GM13977 (cell line): ENCODE data around the gene TMEM250.

Source experiments
- DNase-seq: peaks from one replicate; pipeline ENCODE4 v3.0.0; 2012; ENCODE audit warnings: low spot score
- in situ Hi-C: fragments of 300-500 bp; cut with MboI; formaldehyde crosslinking; loops from one replicate; pipeline ENCODE4 v1.12.0; 2022; ENCODE audit warnings: low sequenced_read_pairs, low pct_unique_long_range_greater_than_20kb, mixed read lengths, inconsistent platforms; ENCODE audit not compliant: unreplicated experiment
- TF ChIP-seq, protein P1 (sequence below): IDR thresholded peaks from 2 replicates; pipeline ENCODE4 v1.5.1; 2012; ENCODE audit warnings: mild to moderate bottlenecking, control low read depth; ENCODE audit not compliant: insufficient read depth; ENCODE audit errors: extremely low read depth, missing control alignments

The TMEM250 gene, protein sequence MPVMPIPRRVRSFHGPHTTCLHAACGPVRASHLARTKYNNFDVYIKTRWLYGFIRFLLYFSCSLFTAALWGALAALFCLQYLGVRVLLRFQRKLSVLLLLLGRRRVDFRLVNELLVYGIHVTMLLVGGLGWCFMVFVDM

GRCh38 chr9:136118320-136119060 lies at the start of gene TMEM250:
Gene TMEM250 (minus strand): TSS chr9:136118875. CDS start chr9:136116900, 1,975 bp downstream.
- peak; percentile 98 for DNase-seq
- in situ Hi-C loops, result no loop called here
- TF ChIP-seq, protein P1, sequence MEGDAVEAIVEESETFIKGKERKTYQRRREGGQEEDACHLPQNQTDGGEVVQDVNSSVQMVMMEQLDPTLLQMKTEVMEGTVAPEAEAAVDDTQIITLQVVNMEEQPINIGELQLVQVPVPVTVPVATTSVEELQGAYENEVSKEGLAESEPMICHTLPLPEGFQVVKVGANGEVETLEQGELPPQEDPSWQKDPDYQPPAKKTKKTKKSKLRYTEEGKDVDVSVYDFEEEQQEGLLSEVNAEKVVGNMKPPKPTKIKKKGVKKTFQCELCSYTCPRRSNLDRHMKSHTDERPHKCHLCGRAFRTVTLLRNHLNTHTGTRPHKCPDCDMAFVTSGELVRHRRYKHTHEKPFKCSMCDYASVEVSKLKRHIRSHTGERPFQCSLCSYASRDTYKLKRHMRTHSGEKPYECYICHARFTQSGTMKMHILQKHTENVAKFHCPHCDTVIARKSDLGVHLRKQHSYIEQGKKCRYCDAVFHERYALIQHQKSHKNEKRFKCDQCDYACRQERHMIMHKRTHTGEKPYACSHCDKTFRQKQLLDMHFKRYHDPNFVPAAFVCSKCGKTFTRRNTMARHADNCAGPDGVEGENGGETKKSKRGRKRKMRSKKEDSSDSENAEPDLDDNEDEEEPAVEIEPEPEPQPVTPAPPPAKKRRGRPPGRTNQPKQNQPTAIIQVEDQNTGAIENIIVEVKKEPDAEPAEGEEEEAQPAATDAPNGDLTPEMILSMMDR, result peak; percentile 36

- DNase-seq, result no peak
- in situ Hi-C loops, result no loop called here
- TF ChIP-seq, protein P1, result no peak
Measured at GRCh38 chr9:136163248-136163850, 44.7 kb upstream of the TMEM250 start.

DNA sequence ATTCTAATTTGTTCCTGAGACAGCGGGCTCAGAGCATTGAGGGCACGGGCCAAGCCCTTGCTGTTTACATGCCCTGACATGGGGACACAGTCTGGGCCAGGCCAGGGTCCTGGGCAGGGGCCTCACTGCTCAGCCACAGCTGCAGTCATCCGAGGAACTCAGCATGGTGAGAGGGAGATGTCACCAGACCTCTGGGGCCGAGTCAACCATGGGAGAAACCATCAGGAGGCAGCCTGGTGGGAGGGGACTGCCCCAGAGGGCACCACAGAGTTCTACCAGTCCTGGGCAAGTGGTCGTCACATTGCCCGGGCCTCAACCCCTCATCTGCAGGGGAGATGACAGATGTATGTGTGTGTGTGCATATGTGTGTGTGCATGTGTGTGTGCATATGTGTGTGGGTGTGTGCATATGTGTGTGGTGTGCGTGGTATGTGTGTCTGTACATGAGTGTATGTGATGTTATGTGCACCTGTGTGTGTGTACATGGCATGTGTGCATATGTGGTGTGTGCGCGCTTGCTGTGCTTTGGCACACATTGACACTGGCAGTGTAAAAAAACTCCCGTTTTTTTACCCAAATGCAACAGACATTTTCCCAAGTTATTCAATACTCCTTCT lies 42.4 kb upstream of the TMEM250 start:
- no peak for DNase-seq
- in situ Hi-C loops, result no loop called here
- TF ChIP-seq, protein P1, result no peak

DNA sequence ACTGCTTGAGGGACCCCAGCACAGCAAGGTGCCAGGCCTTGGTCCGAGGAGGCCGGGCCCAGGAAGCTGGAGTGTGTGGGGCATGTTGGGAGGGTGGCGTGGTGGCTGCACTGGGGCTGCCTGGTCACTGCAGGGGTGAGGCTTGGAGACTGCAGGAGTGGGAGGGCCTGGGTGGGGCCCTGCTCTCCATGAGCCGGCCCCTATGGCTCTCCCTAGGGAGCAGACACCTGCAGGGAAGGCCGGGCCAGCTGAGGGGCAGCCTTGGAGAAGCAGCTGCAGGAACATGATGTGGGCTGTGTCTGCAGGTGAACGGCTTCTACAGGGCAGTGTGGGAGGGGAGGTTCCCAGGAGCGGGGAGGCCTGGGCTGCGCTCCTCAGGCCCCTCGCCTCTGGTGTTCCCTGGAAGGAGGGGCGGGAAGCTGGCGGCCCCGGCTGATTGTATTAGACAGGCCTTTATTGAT lies 41.7 kb upstream of the TMEM250 start:
- DNase-seq, result no peak
- in situ Hi-C loops, result no loop called here
- TF ChIP-seq, protein P1, result no peak

GRCh38 chr9:136159851-136160250 lies 41.2 kb upstream of the TMEM250 start:
- TF ChIP-seq, protein P1, result no peak
- DNase-seq, result no peak
- in situ Hi-C loops, result no loop called here

DNA sequence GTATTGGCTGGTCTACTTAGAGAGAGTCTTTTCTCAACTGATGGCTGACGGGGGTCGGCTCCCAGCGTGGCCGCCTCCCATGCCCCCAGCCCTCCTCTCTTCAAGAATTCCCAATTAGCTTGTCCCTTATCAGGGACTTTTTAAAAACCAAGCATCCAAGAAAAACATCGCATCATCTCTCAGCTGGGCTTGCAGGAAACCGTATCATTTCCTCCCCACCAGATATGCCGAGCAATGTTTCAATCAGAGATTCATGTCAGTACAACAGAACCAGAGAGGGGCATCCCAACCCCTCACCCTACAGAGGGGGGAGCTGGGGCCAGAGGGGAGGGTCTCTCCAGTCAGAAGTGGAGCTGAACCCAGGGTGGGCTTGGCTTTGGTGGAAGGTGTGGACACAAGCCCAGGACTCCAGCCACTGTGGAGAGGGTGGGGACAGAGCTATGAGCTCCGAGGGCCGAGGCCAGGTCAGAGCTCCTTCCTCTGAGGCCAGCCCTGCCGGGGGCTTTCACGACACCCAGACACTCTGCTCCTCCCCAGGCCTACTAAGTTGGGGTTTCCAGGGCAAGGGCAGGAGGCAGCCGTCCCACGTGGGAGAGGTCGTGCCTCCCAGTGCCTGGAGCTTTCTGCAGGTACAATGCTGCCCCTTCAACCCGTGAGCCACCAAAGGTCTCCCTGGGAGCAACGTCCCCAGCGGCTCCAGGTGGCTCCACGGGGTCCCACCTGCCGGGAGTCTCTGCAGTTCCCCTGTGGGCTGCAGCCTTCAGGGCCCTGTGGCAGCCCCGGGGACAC lies 39.0 kb upstream of the TMEM250 start:
- TF ChIP-seq, protein P1, result no peak
- in situ Hi-C loops, result no loop called here
- DNase-seq, result no peak
